Measurements from ENCODE around the gene USP11. TPM values are rescaled to one million over a fixed set of nuclear protein-coding genes. Genes with fewer than 3 reads are reported as not detected.

Gene USP11
- total RNA-seq, 1 donor from 2014 or later = 72.4 TPM

DNA sequence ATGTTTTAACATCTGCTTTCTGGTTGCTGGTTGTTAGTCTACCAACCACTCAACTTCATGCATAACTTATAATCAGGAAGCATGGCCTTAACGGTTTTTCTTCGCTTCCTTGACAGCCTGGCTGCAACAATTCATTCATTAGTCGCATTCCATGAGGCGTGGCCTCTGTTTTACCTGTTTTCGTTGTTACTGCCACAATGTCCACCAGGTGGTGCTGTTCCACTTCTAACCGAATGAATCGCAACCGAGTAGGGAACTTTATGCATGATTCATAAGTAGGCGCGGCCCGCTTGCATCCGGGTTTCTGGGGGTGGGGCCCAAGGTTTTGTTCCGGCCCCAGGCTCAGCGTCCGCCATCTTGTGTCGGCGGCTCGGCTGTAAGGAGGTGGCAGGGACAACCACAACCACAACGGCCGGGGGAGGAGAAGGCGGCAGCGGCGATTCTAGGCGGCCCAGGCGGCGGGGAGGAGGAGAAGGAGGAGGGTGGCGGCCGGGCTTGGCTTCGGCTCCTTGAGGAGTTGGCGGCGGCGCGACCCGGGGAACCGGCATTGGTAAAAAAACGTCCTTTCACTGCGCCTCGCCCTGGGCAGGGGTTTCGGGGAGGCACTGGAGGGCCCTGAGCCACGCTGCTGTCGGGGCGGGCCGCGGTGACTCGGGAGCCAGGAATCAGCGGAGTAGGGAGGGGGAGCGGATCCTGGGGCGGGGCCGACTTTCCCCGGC is 39.2 kb upstream of the USP11 start, which contains the start of gene UBA1:
UBA1 (plus strand) TSS at position 355 of the 719 bp plus-strand sequence. CDS start 4,974 bp downstream, outside the sequence.
- Histone ChIP-seq H3K27ac (peak within 1 kb of the TSS; percentile 97), H3K36me3 (peaks cover 0 to 5% of the 10 kb centered on the region in 2 donors), H3K9me3 (no peaks in the 10 kb centered on the region), H3K27me3 (no peaks in the 10 kb centered on the region), H3K4me3 (peak within 1 kb of the TSS; percentile 87 to 94), H3K4me1 (peaks cover 44% of the 10 kb centered on the region)
- peak in 1 of 2 donors; percentile 98 for DNase-seq (ENCODE audit: extremely low spot score in 2 of 2)
- TF ChIP-seq POLR2A (IDR thresholded peaks at IDR 0.05) = peak in 1 of 2 donors; percentile 82
- TF ChIP-seq POLR2AphosphoS5 (IDR thresholded peaks at IDR 0.05; ENCODE audit: insufficient read depth in 1 of 2, low read depth in 1 of 2) = peak; percentile 95 to 98
- TF ChIP-seq, protein P1, sequence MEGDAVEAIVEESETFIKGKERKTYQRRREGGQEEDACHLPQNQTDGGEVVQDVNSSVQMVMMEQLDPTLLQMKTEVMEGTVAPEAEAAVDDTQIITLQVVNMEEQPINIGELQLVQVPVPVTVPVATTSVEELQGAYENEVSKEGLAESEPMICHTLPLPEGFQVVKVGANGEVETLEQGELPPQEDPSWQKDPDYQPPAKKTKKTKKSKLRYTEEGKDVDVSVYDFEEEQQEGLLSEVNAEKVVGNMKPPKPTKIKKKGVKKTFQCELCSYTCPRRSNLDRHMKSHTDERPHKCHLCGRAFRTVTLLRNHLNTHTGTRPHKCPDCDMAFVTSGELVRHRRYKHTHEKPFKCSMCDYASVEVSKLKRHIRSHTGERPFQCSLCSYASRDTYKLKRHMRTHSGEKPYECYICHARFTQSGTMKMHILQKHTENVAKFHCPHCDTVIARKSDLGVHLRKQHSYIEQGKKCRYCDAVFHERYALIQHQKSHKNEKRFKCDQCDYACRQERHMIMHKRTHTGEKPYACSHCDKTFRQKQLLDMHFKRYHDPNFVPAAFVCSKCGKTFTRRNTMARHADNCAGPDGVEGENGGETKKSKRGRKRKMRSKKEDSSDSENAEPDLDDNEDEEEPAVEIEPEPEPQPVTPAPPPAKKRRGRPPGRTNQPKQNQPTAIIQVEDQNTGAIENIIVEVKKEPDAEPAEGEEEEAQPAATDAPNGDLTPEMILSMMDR (IDR thresholded peaks at IDR 0.05) = peak; percentile 61 to 96 (median 85)
- intact Hi-C loops (cut with DNase I) = loop anchor here (2.0 to 10.0 kb wide), 2 partner anchors 191 to 331 kb away; no protein-coding TSS in a partner anchor

DNA sequence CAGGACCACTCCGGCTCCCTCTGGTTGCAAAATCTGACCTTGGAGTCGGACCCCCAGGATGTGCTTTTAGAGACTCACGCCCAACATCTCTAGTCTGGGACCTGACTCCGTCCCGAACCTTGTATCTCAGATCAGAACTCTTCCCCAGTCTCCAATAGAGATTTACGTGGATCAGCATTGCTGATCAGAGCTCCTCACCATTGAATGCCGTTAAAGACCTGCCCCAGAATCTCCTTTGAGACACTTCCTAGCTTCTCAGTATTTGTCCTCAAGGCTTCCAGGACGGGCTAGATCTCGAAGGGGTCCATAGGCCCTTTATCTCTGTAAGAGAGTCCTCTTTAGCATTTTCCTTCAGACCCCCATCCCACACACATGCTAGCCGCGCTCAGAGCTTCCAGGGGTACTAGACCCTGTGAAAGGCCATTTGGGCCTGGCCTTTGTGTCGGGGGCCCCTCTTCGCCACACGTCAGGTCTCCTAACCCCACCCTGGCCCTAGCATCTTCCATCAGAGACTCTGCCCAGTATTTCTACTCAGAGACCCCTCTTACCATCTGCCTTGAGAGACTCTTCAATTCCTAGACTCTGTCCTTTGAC is 38.5 kb upstream of the USP11 start:
- DNase-seq (ENCODE audit: extremely low spot score in 2 of 2) = no peak
- Histone ChIP-seq H3K36me3 (peaks cover 0 to 12% of the 10 kb centered on the region in 2 donors), H3K4me3 (peak overlapping the region; percentile 87 to 94), H3K27me3 (no peaks in the 10 kb centered on the region), H3K9me3 (no peaks in the 10 kb centered on the region), H3K27ac (peak overlapping the region; percentile 97), H3K4me1 (peaks cover 50% of the 10 kb centered on the region)
- intact Hi-C loops (cut with DNase I) = loop anchor here (10.0 kb wide), 1 partner anchor 331 kb away; no protein-coding TSS in a partner anchor
- TF ChIP-seq POLR2A (IDR thresholded peaks at IDR 0.05) = no peak
- TF ChIP-seq, protein P1 (IDR thresholded peaks at IDR 0.05) = no peak
- no peak for TF ChIP-seq POLR2AphosphoS5 (IDR thresholded peaks at IDR 0.05; ENCODE audit: insufficient read depth in 1 of 2, low read depth in 1 of 2)

DNA sequence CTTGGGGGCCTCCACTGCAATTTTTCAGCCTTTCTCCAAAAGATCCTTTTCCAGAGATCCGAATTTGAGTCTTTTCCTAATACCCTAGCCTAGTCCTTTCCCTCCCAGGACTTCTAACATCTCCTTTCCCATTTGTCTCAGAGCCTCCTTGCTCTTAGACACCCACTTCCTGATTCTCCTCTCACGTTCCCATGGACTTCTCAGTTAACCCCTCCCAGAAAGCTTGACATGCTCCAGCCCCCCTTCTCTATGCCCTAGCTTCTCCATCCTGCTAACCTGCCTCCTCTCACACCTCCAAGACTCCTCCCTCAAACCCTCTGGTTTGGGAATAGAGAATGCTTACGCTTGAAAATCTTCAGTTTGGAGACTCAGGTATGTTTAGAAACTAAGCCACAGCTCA is 36.7 kb upstream of the USP11 start:
- intact Hi-C loops (cut with DNase I) = loop anchor here (10.0 kb wide), 1 partner anchor 329 kb away; no protein-coding TSS in a partner anchor
- TF ChIP-seq, protein P1 (IDR thresholded peaks at IDR 0.05) = no peak
- TF ChIP-seq POLR2A (IDR thresholded peaks at IDR 0.05) (no peak), POLR2AphosphoS5 (IDR thresholded peaks at IDR 0.05; ENCODE audit: insufficient read depth in 1 of 2, low read depth in 1 of 2) (no peak)
- no peaks in the 10 kb centered on the region for H3K27me3 ChIP-seq
- H3K27ac ChIP-seq = no peak overlapping the region
- H3K4me3 ChIP-seq = peak overlapping the region in 1 of 2 donors; percentile 15
- H3K4me1 ChIP-seq = peaks cover 50% of the 10 kb centered on the region
- no peaks in the 10 kb centered on the region for H3K9me3 ChIP-seq
- peaks cover 5 to 30% of the 10 kb centered on the region in 2 donors for H3K36me3 ChIP-seq
- DNase-seq (ENCODE audit: extremely low spot score in 2 of 2) = no peak

DNA sequence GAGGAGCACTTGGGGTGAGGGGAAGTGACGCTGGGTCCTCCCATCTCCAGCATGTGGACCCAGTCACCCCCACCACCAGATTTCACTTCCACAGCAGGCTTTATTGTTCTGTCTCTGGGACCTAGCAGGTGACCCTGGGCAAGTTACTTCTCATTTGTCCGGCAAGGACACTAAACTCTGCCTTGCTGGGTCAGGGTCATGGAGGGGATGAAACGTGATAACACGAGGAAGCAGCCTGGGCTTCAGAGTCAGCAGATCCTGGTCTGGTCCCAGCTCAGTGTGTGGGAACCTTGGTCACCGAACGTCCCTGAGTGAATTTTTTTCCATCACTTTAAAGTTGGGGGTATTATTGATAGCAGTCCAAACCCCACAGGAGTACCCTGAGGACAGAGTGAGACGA is 35.3 kb upstream of the USP11 start:
- H3K27ac ChIP-seq = no peak overlapping the region
- H3K27me3 ChIP-seq = no peaks in the 10 kb centered on the region
- H3K4me1 ChIP-seq = peaks cover 50% of the 10 kb centered on the region
- H3K36me3 ChIP-seq = peaks cover 5 to 44% of the 10 kb centered on the region in 2 donors
- H3K4me3 ChIP-seq = no peak overlapping the region
- H3K9me3 ChIP-seq = no peaks in the 10 kb centered on the region
- TF ChIP-seq POLR2A (IDR thresholded peaks at IDR 0.05) = no peak
- no peak for TF ChIP-seq POLR2AphosphoS5 (IDR thresholded peaks at IDR 0.05; ENCODE audit: insufficient read depth in 1 of 2, low read depth in 1 of 2)
- TF ChIP-seq, protein P1 (IDR thresholded peaks at IDR 0.05) = no peak
- DNase-seq (ENCODE audit: extremely low spot score in 2 of 2) = no peak
- intact Hi-C loops (cut with DNase I) = loop anchor here (10.0 kb wide), 1 partner anchor 327 kb away; no protein-coding TSS in a partner anchor
